ENCODE results near the gene DNAH11. TPM values are rescaled to one million over a fixed set of nuclear protein-coding genes. Genes with fewer than 3 reads are reported as not detected.

Gene DNAH11
- total and polyA plus RNA-seq, 2 of the 13 experiments (the other 11 are each of a cell fraction or from before 2014, with no cell fraction given) = not detected

DNA sequence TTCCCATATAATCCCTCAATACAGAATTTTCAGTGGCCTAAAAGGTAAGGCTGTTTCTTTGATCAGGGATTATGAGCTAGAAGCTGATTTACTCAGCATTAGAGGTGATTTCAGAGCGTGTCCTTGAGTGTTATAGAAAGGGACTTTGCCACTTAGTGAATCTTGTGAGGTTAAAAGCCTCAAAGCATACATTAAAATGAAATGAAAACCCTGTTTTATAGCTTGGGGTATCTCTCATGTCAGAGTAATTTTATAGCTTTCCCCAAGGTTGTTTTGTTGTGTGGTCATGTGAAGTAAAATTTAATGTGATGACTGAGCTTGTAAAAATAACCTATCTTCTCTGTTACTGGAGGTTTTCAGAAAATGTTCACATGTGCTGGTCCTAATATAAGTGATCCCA is 204.1 kb downstream of the DNAH11 start:
- no peak overlapping the region for H3K9ac ChIP-seq (ENCODE audit: insufficient read depth, low read depth, low read length)
- no peaks in the 10 kb centered on the region for H4K20me1 ChIP-seq (ENCODE audit: insufficient read depth, low read length)
- in situ Hi-C loops (cut with HindIII; ENCODE audit: extremely low pct_ligation_motif_present, low pct_unique_long_range_greater_than_20kb) = no loop called here
- H2AFZ ChIP-seq (ENCODE audit: low read length) = no peak overlapping the region
- H3K27me3 ChIP-seq (ENCODE audit: control insufficient read depth in 1 of 2, insufficient read depth in 2 of 2, low read length in 2 of 2) = peaks cover 0 to 2% of the 10 kb centered on the region in 2 experiments; a peak in 1 of 5 replicates
- H3K27ac ChIP-seq (ENCODE audit: extremely low read length, insufficient read depth, low read length) = no peak overlapping the region
- no peaks in the 10 kb centered on the region for H3K79me2 ChIP-seq (ENCODE audit: insufficient read depth, low read length)
- TF ChIP-seq ZSCAN25 (CRISPR knock-in tag; IDR thresholded peaks at IDR 0.05) = no peak
- no peak for TF ChIP-seq SIN3A (IDR thresholded peaks at IDR 0.05; ENCODE audit: borderline replicate concordance, low read depth, low read length)
- no peak for DNase-seq (ENCODE audit: low spot score)
- H3K36me3 ChIP-seq (replicated peaks in 1 of 2; ENCODE audit: control insufficient read depth in 1 of 2, insufficient read depth in 2 of 2, low read length in 2 of 2) = no peaks in the 10 kb centered on the region
- 0% methylated on average over 1 of the region's 1 CpG for WGBS (ENCODE audit: low lambda C conversion rate)
- intact Hi-C loops (cut with micrococcal nuclease; ENCODE audit: unreplicated experiment) = no loop called here
- FAIRE-seq = no peak
- POLR2A ChIA-PET = no interaction called here
- H3K4me3 ChIP-seq (replicated peaks in 1 of 3; ENCODE audit: insufficient read depth in 1 of 3, low read depth in 2 of 3, low read length in 3 of 3) = no peak overlapping the region
- CTCF ChIA-PET (ENCODE audit: low intra/inter-chr PET ratio, low total read pairs) = no interaction called here
- H3K4me1 ChIP-seq (ENCODE audit: insufficient read depth, low read length) = no peaks in the 10 kb centered on the region; the same call in 1 of the 2 replicates
- H3K4me2 ChIP-seq (ENCODE audit: low read depth, low read length) = no peak overlapping the region
- H3K9me3 ChIP-seq (ENCODE audit: low read length) = no peaks in the 10 kb centered on the region
- no TSS peak for BruUV-seq (replicated peaks)
- ATAC-seq = no peak

DNA sequence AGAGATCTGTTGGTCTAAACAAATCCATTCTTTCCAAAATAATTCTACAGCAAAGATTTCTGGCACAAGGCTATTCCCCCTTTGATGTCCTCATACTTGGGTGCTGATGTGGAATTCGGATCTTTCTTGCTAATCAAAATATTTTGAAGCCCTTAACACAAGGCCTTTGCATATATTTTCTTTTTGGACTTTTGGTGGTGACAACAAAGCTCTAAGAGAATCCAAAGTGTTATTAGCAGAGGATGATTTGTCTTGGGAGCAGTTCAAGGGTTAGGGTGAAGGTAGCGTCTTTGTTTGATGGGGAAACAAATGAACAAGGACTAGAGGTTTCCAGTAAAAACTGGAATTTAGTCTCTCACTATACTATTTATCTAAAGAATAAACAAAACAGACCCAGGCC is 205.0 kb downstream of the DNAH11 start:
- ATAC-seq (no peak), DNase-seq (ENCODE audit: low spot score) (no peak), FAIRE-seq (no peak)
- POLR2A ChIA-PET = no interaction called here
- in situ Hi-C loops (cut with HindIII; ENCODE audit: extremely low pct_ligation_motif_present, low pct_unique_long_range_greater_than_20kb) = no loop called here
- BruUV-seq (replicated peaks) = no TSS peak
- Histone ChIP-seq H3K9me3 (ENCODE audit: low read length) (no peaks in the 10 kb centered on the region), H3K27ac (ENCODE audit: extremely low read length, insufficient read depth, low read length) (no peak overlapping the region), H3K4me1 (ENCODE audit: insufficient read depth, low read length) (no peaks in the 10 kb centered on the region; the same call in 1 of the 2 replicates), H4K20me1 (ENCODE audit: insufficient read depth, low read length) (no peaks in the 10 kb centered on the region), H2AFZ (ENCODE audit: low read length) (no peak overlapping the region), H3K4me3 (replicated peaks in 1 of 3; ENCODE audit: insufficient read depth in 1 of 3, low read depth in 2 of 3, low read length in 3 of 3) (no peak overlapping the region), H3K27me3 (ENCODE audit: control insufficient read depth in 1 of 2, insufficient read depth in 2 of 2, low read length in 2 of 2) (peaks cover 0 to 2% of the 10 kb centered on the region in 2 experiments; a peak in 1 of 5 replicates), H3K9ac (ENCODE audit: insufficient read depth, low read depth, low read length) (no peak overlapping the region), H3K4me2 (ENCODE audit: low read depth, low read length) (no peak overlapping the region), H3K36me3 (replicated peaks in 1 of 2; ENCODE audit: control insufficient read depth in 1 of 2, insufficient read depth in 2 of 2, low read length in 2 of 2) (no peaks in the 10 kb centered on the region), H3K79me2 (ENCODE audit: insufficient read depth, low read length) (no peaks in the 10 kb centered on the region)
- CTCF ChIA-PET (ENCODE audit: low intra/inter-chr PET ratio, low total read pairs) = no interaction called here
- 2% methylated on average over 2 of the region's 2 CpGs for WGBS (ENCODE audit: low lambda C conversion rate)
- intact Hi-C loops (cut with micrococcal nuclease; ENCODE audit: unreplicated experiment) = no loop called here
- TF ChIP-seq CBX2 (IDR thresholded peaks at IDR 0.05; ENCODE audit: low read depth, low read length) = no peak
- TF ChIP-seq CBX2 (CRISPR knock-in tag; IDR thresholded peaks at IDR 0.05; ENCODE audit: low read depth) = no peak
- TF ChIP-seq ARNTL (CRISPR knock-in tag; IDR thresholded peaks at IDR 0.05) = no peak
- TF ChIP-seq, protein P1, sequence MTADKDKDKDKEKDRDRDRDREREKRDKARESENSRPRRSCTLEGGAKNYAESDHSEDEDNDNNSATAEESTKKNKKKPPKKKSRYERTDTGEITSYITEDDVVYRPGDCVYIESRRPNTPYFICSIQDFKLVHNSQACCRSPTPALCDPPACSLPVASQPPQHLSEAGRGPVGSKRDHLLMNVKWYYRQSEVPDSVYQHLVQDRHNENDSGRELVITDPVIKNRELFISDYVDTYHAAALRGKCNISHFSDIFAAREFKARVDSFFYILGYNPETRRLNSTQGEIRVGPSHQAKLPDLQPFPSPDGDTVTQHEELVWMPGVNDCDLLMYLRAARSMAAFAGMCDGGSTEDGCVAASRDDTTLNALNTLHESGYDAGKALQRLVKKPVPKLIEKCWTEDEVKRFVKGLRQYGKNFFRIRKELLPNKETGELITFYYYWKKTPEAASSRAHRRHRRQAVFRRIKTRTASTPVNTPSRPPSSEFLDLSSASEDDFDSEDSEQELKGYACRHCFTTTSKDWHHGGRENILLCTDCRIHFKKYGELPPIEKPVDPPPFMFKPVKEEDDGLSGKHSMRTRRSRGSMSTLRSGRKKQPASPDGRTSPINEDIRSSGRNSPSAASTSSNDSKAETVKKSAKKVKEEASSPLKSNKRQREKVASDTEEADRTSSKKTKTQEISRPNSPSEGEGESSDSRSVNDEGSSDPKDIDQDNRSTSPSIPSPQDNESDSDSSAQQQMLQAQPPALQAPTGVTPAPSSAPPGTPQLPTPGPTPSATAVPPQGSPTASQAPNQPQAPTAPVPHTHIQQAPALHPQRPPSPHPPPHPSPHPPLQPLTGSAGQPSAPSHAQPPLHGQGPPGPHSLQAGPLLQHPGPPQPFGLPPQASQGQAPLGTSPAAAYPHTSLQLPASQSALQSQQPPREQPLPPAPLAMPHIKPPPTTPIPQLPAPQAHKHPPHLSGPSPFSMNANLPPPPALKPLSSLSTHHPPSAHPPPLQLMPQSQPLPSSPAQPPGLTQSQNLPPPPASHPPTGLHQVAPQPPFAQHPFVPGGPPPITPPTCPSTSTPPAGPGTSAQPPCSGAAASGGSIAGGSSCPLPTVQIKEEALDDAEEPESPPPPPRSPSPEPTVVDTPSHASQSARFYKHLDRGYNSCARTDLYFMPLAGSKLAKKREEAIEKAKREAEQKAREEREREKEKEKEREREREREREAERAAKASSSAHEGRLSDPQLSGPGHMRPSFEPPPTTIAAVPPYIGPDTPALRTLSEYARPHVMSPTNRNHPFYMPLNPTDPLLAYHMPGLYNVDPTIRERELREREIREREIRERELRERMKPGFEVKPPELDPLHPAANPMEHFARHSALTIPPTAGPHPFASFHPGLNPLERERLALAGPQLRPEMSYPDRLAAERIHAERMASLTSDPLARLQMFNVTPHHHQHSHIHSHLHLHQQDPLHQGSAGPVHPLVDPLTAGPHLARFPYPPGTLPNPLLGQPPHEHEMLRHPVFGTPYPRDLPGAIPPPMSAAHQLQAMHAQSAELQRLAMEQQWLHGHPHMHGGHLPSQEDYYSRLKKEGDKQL (CRISPR knock-in tag; IDR thresholded peaks at IDR 0.05; ENCODE audit: low read depth) = no peak
- TF ChIP-seq AKAP8 (CRISPR knock-in tag; IDR thresholded peaks at IDR 0.05) = no peak
- TF ChIP-seq ZNF430 (CRISPR knock-in tag; IDR thresholded peaks at IDR 0.05) = no peak
- no peak for TF ChIP-seq ZNF549 (CRISPR knock-in tag; IDR thresholded peaks at IDR 0.05)
- TF ChIP-seq, protein P2, sequence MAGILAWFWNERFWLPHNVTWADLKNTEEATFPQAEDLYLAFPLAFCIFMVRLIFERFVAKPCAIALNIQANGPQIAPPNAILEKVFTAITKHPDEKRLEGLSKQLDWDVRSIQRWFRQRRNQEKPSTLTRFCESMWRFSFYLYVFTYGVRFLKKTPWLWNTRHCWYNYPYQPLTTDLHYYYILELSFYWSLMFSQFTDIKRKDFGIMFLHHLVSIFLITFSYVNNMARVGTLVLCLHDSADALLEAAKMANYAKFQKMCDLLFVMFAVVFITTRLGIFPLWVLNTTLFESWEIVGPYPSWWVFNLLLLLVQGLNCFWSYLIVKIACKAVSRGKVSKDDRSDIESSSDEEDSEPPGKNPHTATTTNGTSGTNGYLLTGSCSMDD (CRISPR knock-in tag; IDR thresholded peaks at IDR 0.05) = no peak
- TF ChIP-seq ZFX (CRISPR knock-in tag; IDR thresholded peaks at IDR 0.05; ENCODE audit: low read depth) = no peak
- no peak for TF ChIP-seq HOXD1 (CRISPR knock-in tag; IDR thresholded peaks at IDR 0.05)
- TF ChIP-seq ZNF20 (CRISPR knock-in tag; IDR thresholded peaks at IDR 0.05) = no peak
- no peak for TF ChIP-seq SETDB1 (CRISPR knock-in tag; IDR thresholded peaks at IDR 0.05; ENCODE audit: borderline replicate concordance)
- TF ChIP-seq ZMAT3 (CRISPR knock-in tag; conservative IDR thresholded peaks at IDR 0.05) = no peak

Measured in HepG2 (cell line).